ENCODE results near the gene PLET1. TPM values are rescaled to one million over a fixed set of nuclear protein-coding genes. Genes with fewer than 3 reads are reported as not detected.

PLET1 gene
- polyA plus RNA-seq, 1 donor (not counting 4 experiments of a cell fraction or from before 2014, with no cell fraction given): not detected

GRCh38 chr11:112249871-112250610, 10.6 kb downstream of the PLET1 start:
- Histone ChIP-seq H3K27ac (ENCODE audit: control insufficient read depth, insufficient read depth, low read length) (no peak overlapping the region), H3K79me2 (ENCODE audit: control insufficient read depth, insufficient read depth, low read length) (no peaks in the 10 kb centered on the region), H3K4me3 (ENCODE audit: control insufficient read depth in 2 of 3, extremely low read depth in 1 of 3, insufficient read depth in 2 of 3, low read depth in 1 of 3, low read length in 3 of 3) (no peak overlapping the region), H3K4me1 (ENCODE audit: control insufficient read depth, extremely low read depth, insufficient read depth, low read length) (no peaks in the 10 kb centered on the region), H3K9ac (ENCODE audit: control insufficient read depth, extremely low read depth, insufficient read depth, low read length) (no peak overlapping the region), H4K20me1 (ENCODE audit: control insufficient read depth, extremely low read depth, insufficient read depth, low read length) (no peaks in the 10 kb centered on the region), H3K9me3 (ENCODE audit: control insufficient read depth, low read depth, low read length) (no peaks in the 10 kb centered on the region), H3K9me1 (ENCODE audit: control insufficient read depth, extremely low read depth, insufficient read depth, low read length) (no peaks in the 10 kb centered on the region), H2AFZ (ENCODE audit: control insufficient read depth, low read length) (no peak overlapping the region), H3K36me3 (ENCODE audit: control insufficient read depth in 2 of 2, extremely low read depth in 1 of 2, insufficient read depth in 2 of 2, low read length in 2 of 2) (no peaks in the 10 kb centered on the region), H3K4me2 (ENCODE audit: control insufficient read depth, extremely low read depth, insufficient read depth, low read depth, low read length) (no peak overlapping the region), H3K27me3 (ENCODE audit: control insufficient read depth, extremely low read depth, insufficient read depth, low read length) (no peaks in the 10 kb centered on the region)
- no peak for DNase-seq (ENCODE audit: low read depth, low spot score)
- dilution Hi-C loops (cut with MboI; ENCODE audit: extremely low pct_ligation_motif_present, low sequenced_read_pairs): no loop called here
- no peak for FAIRE-seq
- no peak for TF ChIP-seq EZH2 (IDR thresholded peaks at IDR 0.05; ENCODE audit: low read length)
- no peak for TF ChIP-seq CTCF (optimal IDR thresholded peaks at IDR 0.05 in 1 of 3, IDR thresholded peaks at IDR 0.05 in 1 of 3, conservative IDR thresholded peaks at IDR 0.05 in 1 of 3; ENCODE audit: extremely low read depth in 1 of 3, insufficient read depth in 2 of 3, low read length in 3 of 3)

GRCh38 chr11:112248201-112248600, 12.5 kb downstream of the PLET1 start:
- Histone ChIP-seq H2AFZ (ENCODE audit: control insufficient read depth, low read length) (no peak overlapping the region), H3K9ac (ENCODE audit: control insufficient read depth, extremely low read depth, insufficient read depth, low read length) (no peak overlapping the region), H3K27ac (ENCODE audit: control insufficient read depth, insufficient read depth, low read length) (no peak overlapping the region), H3K79me2 (ENCODE audit: control insufficient read depth, insufficient read depth, low read length) (no peaks in the 10 kb centered on the region), H3K4me2 (ENCODE audit: control insufficient read depth, extremely low read depth, insufficient read depth, low read depth, low read length) (no peak overlapping the region), H3K27me3 (ENCODE audit: control insufficient read depth, extremely low read depth, insufficient read depth, low read length) (no peaks in the 10 kb centered on the region), H3K9me3 (ENCODE audit: control insufficient read depth, low read depth, low read length) (no peaks in the 10 kb centered on the region), H3K36me3 (ENCODE audit: control insufficient read depth in 2 of 2, extremely low read depth in 1 of 2, insufficient read depth in 2 of 2, low read length in 2 of 2) (no peaks in the 10 kb centered on the region), H3K4me3 (ENCODE audit: control insufficient read depth in 2 of 3, extremely low read depth in 1 of 3, insufficient read depth in 2 of 3, low read depth in 1 of 3, low read length in 3 of 3) (no peak overlapping the region), H3K9me1 (ENCODE audit: control insufficient read depth, extremely low read depth, insufficient read depth, low read length) (no peaks in the 10 kb centered on the region), H4K20me1 (ENCODE audit: control insufficient read depth, extremely low read depth, insufficient read depth, low read length) (no peaks in the 10 kb centered on the region), H3K4me1 (ENCODE audit: control insufficient read depth, extremely low read depth, insufficient read depth, low read length) (no peaks in the 10 kb centered on the region)
- no peak for FAIRE-seq
- dilution Hi-C loops (cut with MboI; ENCODE audit: extremely low pct_ligation_motif_present, low sequenced_read_pairs): no loop called here
- TF ChIP-seq CTCF (optimal IDR thresholded peaks at IDR 0.05 in 1 of 3, IDR thresholded peaks at IDR 0.05 in 1 of 3, conservative IDR thresholded peaks at IDR 0.05 in 1 of 3; ENCODE audit: extremely low read depth in 1 of 3, insufficient read depth in 2 of 3, low read length in 3 of 3) (no peak), EZH2 (IDR thresholded peaks at IDR 0.05; ENCODE audit: low read length) (no peak)
- DNase-seq (ENCODE audit: low read depth, low spot score): no peak

All from keratinocyte (primary cell).